Measurements from ENCODE around the gene HOMER1.

The HOMER1 gene

GRCh38 chr5:79464695-79465332 is 49.1 kb downstream of the HOMER1 start:
- Histone ChIP-seq H3K4me3 (ENCODE audit: low read depth, low read length) (no peak overlapping the region), H3K36me3 (no peaks in the 10 kb centered on the region), H3K27me3 (peaks cover 53% of the 10 kb centered on the region), H3K9me3 (no peaks in the 10 kb centered on the region), H3K4me1 (no peaks in the 10 kb centered on the region)
- DNase-seq: no peak
- peak; percentile 67 for TF ChIP-seq CTCF (IDR thresholded peaks at IDR 0.05; ENCODE audit: low read depth, low read length)

GRCh38 chr5:79464278-79464677 is 49.7 kb downstream of the HOMER1 start:
- Histone ChIP-seq H3K4me1 (no peaks in the 10 kb centered on the region), H3K36me3 (no peaks in the 10 kb centered on the region), H3K4me3 (ENCODE audit: low read depth, low read length) (no peak overlapping the region)

GRCh38 chr5:79459626-79460025 is 54.3 kb downstream of the HOMER1 start:
- Histone ChIP-seq H3K9me3 (no peaks in the 10 kb centered on the region), H3K4me1 (no peaks in the 10 kb centered on the region), H3K27me3 (peaks cover 84% of the 10 kb centered on the region), H3K4me3 (ENCODE audit: low read depth, low read length) (no peak overlapping the region), H3K36me3 (no peaks in the 10 kb centered on the region)
- DNase-seq: no peak
- TF ChIP-seq CTCF (IDR thresholded peaks at IDR 0.05; ENCODE audit: low read depth, low read length): no peak

More at GRCh38 chr5:79464278-79464677, 49.7 kb downstream of the HOMER1 start:
- H3K27me3 ChIP-seq: peaks cover 58% of the 10 kb centered on the region
- TF ChIP-seq CTCF (IDR thresholded peaks at IDR 0.05; ENCODE audit: low read depth, low read length): no peak
- no peaks in the 10 kb centered on the region for H3K9me3 ChIP-seq
- DNase-seq: no peak

GRCh38 chr5:79456890-79457583 is 56.9 kb downstream of the HOMER1 start:
- H3K27me3 ChIP-seq: peaks cover 84% of the 10 kb centered on the region
- no peaks in the 10 kb centered on the region for H3K36me3 ChIP-seq
- DNase-seq: no peak
- TF ChIP-seq CTCF (IDR thresholded peaks at IDR 0.05; ENCODE audit: low read depth, low read length): no peak
- H3K9me3 ChIP-seq: no peaks in the 10 kb centered on the region
- no peak overlapping the region for H3K4me3 ChIP-seq (ENCODE audit: low read depth, low read length)
- H3K4me1 ChIP-seq: no peaks in the 10 kb centered on the region

- Histone ChIP-seq H3K4me3 (ENCODE audit: low read depth, low read length) (no peak overlapping the region), H3K4me1 (no peaks in the 10 kb centered on the region), H3K36me3 (no peaks in the 10 kb centered on the region), H3K9me3 (no peaks in the 10 kb centered on the region), H3K27me3 (peaks cover 77% of the 10 kb centered on the region)
- no peak for DNase-seq
- TF ChIP-seq CTCF (IDR thresholded peaks at IDR 0.05; ENCODE audit: low read depth, low read length): no peak
These were observed 57.5 kb downstream of the HOMER1 start for GRCh38 chr5:79456400-79456799.

- no peak for DNase-seq
- H3K9me3 ChIP-seq: no peaks in the 10 kb centered on the region
- H3K4me1 ChIP-seq: no peaks in the 10 kb centered on the region
- H3K4me3 ChIP-seq (ENCODE audit: low read depth, low read length): no peak overlapping the region
- H3K27me3 ChIP-seq: peaks cover 61% of the 10 kb centered on the region
- H3K36me3 ChIP-seq: no peaks in the 10 kb centered on the region
- no peak for TF ChIP-seq CTCF (IDR thresholded peaks at IDR 0.05; ENCODE audit: low read depth, low read length)
These were observed 59.9 kb downstream of the HOMER1 start for GRCh38 chr5:79454043-79454442.
